A172 (cell line): ENCODE measurements around the gene TMEM100. TPM values are rescaled to one million over a fixed set of nuclear protein-coding genes. Genes with fewer than 3 reads are reported as not detected.

Experiments
- DNase-seq: peaks from one replicate; pipeline ENCODE4 v3.0.0-alpha.2; 2015; ENCODE audit warnings: low spot score
- total RNA-seq: library from RNA; depleted of rRNA; stranded (reverse); fragments of >200 nt; shearing (Covaris generic); gene quantifications from 2 replicates; pipeline ENCODE4 v1.2.3, GENCODE V29; 2014

TMEM100 gene
- total RNA-seq, 1 experiment from 2014 or later: not detected

DNA sequence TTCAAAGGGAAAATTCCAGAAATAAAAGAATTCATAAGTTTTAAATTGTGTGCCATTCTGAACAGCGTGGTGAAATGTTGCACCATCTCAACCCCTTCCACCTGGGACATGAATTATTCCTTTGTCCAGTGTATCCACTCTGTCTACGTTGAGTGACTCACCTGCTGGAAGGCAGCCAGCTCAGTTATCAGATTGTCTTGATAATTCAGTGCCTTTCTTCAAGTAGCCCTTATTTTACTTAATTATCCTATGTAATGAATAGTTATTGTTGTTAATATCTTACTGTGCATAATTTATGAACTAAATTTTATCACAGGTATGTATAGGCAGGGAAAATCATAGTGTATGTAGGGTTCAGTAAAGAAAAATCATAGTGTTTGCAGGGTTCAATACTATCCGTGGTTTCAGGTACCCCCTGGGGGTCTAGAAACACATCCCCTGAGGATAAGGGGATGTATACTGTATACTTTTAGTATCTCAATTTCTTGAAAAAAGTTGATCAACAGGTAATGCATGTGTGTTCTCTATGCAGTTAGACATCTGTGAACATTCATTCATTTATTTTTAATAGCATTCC is 20.5 kb upstream of the TMEM100 start:
- peak; percentile 68 for DNase-seq

DNA sequence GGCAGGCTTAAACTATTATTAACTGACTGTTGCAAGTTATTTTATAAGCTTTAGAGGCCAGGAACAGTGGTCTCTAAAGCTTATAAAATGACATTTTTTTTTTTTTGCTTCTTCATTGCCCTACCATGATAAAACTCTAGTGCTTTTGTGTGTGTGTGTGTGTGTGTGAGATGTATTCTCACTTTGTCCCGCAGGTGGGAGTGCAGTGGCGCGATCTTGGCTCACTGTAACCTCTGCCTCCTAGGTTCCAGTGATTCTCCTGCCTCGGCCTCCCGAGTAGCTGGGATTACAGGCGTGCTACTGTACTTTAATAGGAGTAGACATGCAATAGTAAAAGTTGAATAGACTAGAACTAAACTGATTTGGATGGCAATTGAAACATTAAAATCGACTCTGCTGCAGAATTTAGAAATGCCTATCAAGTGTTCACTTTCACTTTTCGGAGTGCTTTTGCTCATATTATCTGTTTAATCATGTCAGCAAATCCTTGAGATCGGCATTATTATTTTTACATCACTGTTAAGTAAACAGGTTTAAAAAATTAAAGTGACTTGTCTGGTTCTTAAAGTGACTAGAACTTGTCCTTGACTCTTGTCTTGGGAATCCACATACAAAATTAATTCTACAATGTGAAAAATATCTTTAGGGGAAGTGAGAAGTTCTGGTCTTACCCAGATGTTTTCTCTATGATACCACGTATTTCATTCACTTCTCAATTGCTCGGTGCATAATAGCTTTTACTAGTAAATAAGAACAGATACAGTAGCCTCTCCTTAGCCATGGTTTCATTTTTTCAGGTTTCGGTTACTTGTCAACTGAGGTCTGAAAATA is 19.8 kb upstream of the TMEM100 start:
- DNase-seq: no peak

DNA sequence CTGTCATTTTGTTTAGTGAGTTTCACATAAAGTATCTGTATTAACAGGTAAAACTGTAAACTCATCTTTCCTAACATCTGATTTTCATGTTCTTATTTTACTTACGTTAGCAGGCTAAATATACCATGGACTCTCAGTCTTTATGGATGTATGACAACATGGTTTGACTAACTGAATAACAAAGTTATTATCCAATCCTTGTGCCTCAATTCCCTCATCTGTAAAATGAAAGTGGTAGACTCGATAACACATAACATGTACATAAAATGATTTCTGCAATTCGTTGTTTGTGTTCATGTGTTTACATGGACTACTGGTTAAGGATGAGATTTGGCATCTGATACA is 18.7 kb upstream of the TMEM100 start:
- no peak for DNase-seq

DNA sequence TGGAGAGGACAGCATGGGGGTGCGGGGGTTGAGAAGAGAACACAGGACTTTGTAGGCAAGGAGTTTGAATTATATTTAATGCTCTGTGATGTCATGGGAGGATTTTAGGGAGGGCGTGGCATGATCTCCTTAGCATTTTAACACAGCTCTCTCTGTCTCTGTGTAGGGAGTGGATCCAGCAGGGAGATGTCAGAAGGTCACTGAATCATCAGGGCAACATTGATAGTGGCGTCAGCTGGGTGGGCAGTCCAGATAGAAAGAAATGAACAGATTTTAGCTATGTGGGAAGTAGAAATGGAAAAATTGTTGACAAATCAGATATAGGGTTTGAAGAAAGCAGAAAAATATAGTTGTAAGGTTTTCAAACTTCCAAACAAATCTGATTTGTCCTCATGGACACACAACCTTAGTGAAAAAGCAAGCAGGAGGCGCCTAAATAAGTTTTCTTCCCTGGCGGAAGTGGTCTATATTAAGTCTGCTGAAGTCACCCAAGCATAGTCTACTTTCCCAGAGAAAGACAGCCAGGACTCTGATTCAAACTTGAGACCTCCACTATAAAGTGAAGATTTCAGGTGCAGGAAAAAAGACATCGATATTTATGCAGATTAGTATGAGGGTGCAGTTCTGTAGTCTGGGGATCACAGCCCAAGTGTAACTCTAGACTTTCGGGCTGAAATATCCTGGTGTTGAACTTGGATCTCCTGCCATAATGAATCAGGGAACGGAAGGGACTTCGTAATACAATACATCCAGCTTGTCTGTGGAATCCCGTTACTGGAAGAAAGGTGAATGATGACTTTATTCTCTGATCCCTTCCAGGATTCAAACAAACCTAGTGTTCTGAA is 18.1 kb upstream of the TMEM100 start:
- peak; percentile 14 for DNase-seq

DNA sequence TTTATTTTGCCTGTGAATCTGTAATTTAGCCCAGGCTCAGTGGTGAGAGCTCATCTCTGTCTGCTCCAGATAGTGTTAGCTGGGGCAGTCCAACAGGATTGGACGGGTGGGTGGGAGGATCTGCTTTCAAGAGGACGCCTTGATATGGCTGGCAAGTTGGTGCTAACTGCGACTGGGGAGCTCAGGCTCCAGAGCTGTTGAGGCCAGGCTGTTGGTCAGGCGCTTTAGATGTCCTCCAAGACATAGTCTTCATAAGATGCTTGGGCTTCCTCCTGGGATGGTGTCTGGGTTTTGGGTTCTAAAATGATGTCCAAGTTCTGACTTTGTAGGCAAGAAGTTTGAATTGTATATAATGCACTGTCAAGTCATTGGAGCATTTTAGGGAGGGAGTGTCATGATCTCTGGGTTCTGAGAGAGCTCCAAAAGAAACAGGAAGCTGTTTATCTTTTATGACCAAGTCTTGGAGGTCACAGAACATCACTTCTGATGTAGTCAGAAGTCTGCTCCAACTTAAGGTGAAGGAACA is 15.4 kb upstream of the TMEM100 start:
- DNase-seq: no peak

DNA sequence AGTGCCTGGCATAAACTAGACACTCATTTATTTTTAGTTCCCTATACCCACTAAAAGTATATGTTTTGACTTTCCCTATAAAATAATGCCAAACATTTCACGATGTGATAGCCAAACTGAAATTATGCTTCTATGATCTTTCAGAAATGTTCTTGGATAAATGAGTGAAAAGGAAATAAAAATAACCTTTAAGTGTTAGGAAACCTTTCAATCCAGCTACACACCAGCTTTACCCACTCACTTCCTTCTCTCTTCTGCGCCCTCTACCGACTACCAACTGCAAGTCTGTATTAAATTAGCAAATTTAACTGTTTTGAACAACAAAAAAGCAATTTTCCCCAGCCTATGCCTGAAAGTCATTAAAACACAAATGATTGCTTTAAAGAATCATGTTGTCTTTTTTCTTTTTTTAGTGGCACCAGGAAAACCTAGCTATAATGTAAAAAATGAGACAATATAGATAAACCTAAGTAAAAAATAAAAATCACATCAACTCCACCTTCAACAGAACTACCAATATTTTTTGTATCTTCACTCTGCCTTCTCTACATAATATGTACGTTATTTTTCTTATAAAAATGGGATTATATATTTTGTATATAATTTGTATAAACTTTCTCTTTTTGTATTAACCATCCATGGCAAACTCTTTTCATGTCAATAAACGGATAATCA is 13.2 kb upstream of the TMEM100 start:
- DNase-seq: peak; percentile 55

DNA sequence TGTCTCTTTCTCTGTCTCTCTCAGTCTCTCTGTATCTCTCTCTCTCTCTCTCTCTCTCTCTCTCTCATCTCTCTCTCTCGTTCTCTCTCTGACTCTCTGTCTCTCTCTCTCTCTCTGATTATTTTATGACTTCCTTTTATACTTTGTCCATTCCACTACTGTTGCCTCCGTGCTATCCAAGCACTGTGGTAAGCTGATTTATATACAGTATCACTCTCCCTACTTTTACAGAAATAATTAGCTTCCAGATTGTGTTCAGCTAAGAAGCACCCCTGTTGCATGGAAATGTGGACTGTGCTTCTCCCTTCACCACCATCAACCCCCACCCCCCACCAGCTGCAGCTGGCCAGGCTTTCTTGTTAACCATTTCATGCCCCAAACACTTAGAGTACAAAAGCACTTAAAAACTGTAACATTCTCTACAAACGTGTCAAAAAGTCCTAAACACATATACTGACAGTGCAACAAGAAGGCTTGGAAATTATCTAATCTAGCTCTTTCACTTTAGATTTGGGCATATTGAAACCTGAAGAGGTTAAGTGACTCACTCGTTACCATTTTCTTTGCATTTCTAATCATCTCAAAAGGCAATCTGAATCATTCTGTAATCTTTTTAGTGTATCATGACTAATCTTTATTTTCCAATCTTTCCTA is 11.6 kb upstream of the TMEM100 start:
- DNase-seq: no peak

DNA sequence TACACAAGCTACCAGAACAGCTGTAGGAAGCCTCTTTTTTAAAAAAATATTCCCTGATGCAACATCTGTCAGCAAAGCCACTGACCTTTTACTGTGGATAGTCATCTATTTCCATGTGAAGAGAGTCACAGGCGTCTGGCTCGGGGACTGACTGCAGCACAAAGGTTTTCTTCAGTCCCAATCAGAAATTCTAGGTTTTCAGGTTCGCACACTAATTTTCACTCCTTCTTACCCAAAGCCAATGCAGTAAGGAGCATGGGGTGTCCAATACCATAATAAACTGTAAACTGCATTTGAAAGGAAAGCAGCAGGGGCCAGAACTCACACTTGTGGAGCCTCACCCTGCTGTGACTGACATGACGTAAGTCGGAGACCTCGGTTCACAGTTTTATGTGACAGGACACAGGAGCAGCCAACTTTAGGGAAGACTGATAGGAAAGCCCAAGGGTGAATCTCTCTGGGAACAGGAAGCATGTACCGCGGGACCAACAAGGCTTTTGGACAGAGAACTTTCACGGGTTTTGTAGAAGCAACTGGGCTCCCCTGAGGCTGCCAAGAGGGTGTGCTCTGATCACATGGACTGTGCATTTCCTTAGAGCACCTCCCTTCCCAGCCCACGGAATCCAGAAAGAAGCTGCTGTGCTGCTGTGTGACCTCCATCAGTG is 9.1 kb upstream of the TMEM100 start:
- no peak for DNase-seq

DNA sequence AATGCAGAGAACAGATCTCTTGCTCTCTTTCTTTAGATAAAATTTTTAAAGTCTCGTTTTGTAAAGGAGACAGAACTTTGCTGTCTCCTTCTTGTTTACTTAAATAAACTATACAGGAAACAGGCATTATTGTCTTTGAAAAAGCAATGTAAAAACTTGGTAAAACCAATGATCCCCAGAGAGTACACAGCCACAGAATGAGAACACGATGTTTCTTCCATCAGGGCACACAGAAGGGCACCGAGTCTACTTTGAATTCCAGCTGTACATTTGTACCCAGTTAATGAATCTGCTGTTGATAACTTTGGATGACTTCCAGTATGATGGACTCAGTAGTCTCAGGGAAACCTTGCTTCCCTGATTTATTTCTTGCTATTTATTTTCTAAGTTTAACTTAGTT is 8.1 kb upstream of the TMEM100 start:
- DNase-seq: no peak

DNA sequence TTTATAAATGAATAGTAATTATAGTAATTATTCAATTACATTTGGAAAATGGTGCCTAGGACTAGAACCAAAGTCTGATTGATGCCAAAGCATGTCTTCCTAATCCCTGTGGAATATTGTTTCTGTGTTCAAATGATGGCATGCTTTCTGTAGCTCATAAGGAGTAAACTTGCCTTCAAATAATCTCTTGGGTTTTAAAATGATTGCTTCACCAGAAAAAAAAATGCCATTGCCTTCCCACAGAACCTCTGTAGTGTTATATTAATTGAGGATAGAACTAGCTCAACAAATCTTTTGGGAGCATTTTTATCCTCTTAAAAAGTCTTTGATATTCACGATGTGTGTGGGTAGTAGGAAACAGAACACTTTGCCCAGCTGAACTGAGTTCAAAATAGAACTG is 7.7 kb upstream of the TMEM100 start:
- DNase-seq: no peak

DNA sequence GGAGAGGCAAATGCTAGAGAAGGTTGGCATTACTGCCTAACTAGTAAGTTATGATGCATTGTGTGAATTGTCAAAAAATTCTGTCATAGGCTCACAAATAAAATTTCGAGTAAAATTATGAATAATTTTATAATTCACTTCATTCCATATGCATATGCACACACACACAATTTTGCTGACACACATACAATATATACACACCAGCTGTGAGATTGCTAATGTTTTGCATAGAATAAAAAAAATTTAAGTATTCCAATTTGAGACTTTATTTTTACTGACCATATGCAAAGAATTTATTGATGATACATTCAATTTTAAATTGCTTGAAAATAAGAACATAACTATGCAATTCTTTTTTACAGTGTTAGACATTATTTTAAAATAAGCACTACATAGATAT is 6.8 kb upstream of the TMEM100 start:
- no peak for DNase-seq

DNA sequence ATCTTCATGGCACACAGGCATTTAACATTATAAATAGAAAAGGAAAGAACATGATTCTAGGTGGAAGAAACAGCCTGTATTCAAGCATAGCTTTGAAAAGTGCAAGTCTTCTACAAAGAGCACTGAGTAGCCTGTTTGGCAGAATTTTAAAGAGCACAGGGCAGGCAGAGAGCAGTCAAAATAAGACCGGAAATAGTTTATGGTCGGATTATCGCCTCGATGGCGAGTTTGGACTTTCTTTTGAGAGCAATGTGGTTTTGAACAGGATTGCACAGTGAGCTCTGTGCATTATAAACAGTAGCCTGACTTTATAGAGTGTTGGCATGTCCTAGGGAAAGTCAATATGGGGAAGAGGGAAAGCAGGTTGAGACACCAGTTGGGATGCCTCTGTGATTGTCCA is 6.2 kb upstream of the TMEM100 start:
- no peak for DNase-seq

DNA sequence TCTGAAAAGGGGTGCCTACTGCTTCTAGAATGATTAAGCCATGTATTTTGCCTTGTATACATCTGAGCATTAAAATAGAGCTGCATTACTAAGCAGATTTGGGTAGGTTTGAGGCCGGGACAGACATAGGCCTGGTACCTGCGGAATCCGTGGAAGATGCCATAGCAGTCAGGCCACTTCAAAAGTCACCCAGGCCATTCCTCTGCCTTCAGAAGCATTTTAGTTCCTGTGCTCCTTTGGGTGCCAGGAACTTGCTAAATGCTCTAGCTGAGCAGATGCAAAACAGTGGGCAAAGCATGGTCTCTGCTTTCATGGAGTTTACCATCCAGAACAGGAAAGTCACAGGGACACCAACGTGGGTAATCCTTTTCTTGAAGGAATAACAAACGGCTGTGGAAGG is 5.7 kb upstream of the TMEM100 start:
- DNase-seq: no peak

DNA sequence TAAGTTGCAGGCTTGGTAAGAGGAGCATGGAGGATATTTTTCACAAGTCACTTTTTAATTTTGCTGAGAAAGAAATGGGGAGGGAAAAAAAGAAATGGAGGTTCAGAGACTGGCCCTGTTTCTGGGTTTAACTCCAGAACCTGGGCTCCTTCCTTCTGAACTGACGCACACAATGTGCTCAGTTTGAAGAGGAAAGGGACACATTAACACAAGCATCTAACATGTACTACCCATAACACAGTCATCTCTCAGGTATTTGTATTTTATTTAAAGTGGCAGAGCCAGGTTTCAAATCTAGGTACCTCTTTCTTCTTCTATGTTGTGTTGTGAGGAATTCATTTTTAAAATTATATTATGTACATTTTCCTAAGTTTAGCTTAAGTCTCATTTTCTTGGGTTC is 5.3 kb upstream of the TMEM100 start:
- no peak for DNase-seq

DNA sequence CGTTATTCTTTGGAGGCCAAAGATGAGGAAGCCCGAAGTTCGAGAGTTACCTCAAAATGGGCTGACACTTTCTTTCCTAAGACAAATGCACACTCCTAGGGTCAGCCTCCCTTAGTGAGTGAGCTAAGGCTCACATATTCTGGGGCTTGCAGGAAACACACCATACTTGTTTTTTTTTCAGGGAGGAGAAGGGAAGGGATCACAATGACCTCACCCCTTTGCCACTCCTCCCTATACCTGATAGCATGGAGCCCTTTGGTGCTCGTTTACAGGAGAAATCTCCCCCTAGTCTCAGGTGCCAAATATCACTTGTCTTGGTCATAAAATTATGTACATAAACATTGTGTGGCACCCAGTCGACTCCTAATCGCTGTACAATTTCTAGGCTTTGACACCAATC is 4.6 kb upstream of the TMEM100 start:
- DNase-seq: no peak

DNA sequence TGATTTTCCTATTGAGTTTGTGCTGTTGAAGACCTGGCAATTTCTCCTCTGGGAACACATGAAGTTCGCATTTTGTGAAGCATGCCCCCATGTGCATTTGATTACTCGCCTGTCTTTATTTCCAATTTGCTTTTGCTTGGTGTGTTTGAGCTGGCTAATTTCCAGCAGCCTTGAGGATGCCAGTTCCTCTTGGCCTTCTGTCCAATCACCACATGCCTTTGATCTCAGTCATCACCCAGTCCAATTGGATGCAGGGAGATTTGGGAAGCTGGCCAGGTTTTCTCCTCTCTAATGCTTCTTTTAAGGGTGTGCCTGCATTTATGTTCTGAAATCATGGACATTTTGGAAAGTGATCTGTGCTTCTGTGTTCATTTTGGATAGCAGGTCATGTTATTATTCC is 3.8 kb upstream of the TMEM100 start:
- peak; percentile 72 for DNase-seq

DNA sequence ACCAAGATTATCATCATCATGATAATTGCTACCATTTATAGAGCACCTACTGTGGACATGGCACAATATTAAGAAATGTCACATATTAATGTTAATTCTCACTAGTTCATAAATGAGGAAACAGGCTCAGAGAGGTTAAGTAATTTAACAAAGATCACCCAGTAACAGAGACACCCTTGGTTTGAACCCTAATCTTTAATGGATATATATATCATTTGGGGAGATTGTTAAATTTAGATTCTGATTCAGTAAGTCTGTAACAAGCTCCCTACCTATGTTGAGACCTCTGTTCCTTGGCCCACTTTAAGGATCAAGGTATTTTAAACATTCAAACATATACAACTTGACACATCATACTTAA is 804 bp upstream of the TMEM100 start:
- no peak for DNase-seq

DNA sequence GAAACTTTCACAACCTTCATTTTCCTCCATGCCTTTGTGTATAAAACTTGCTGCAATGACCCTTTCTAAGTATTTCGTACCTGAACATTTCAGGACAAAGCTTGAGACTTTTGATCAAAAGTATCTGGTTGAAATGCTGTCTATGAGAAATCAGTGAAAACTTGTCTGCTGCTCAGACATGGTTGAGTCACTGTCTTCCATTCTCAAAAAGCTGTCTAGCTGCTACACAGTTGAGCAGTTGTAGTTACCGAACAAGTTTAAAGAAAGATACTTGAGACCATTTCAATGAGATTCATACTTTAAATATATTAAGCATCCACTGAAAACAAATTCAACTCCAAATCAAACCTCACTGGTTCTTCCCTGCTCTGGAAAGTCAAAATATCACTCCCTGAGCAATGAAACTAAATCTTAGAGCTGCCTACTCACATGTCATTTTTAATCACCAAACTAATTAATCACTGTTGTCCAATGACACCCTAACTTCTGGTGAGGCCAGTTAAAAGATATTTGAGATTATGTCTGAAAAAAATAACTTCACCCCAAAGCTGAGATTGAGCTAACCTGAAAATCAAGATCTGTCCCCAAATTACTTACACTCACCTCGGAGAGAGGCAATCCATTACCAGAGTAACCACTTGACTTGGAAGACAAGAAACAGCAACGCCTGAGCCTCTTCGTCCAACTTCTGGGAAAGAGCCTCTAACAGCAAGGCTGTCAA is 488 bp downstream of the TMEM100 start:
- no peak for DNase-seq

DNA sequence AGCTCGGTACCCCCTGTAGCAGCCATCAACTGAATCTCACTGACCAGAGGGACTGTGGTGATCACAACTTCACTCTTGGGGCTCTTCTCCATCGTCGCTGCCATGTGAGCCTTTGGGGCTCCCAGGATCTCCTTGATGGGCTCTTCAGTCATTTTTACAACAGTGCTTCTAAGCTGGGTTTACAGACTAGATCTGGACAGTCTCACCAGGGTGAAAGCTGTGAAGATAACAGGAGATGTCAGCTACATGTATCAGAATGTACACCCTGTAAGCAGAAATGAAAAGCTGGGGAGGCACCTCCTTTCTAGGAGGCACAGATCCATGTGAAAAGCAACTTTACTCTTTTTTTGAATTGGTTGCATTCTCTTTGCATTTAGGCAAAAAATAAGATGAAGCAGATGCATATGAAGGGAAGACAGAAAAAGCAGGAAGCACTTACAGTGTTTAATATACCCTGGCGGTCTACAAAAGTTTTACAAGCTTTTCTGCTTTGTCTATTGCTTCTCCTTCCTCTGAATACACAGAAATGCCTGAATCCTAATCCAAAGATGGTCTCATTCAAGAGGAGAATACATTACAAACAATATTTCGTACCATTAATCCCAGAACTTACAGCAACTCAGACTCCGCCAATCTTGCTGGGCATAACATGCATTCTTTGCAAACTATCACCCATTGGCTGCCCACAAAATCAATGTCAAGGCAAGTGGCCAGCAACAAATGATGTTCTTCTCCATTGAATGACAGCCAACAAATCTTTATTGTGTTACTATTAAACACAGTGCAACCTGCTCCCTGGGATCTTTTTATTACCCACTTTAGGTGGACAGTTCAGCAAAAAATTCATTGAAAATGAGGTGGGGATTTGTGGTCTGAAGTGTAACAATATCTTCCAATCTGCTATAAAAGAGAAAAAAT is 1.5 kb downstream of the TMEM100 start:
- DNase-seq: no peak
